ENCODE measurements around the gene TENM4.

The TENM4 gene

GRCh38 chr11:78767027-78767932 is 673.5 kb downstream of the TENM4 start:
- DNase-seq = no peak

GRCh38 chr11:78764946-78765345 is 675.9 kb downstream of the TENM4 start:
- DNase-seq = no peak

DNA sequence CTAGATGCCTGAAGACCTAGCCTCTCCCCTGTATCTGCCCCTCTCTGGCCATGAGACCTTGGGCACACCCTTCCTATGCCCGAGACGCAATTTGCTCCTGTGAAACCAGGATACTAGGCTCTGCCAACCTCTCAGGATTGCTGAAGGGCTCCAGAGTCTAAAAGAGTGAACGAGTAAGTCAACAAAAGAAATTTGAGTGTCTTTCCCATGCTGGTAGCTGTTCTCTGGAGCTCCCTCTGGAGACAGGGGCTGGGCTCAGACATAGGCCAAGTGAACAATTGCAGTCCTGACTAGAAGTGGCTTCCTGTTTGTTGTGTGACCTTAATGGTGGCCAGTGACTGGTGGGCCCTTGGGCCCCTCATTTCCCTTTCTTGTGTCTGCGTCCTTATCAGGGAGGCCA is 677.2 kb downstream of the TENM4 start:
- DNase-seq = no peak

GRCh38 chr11:78762105-78762504 is 678.7 kb downstream of the TENM4 start:
- DNase-seq = no peak

- no peak for DNase-seq
Observed at GRCh38 chr11:78759071-78759470, 681.8 kb downstream of the TENM4 start.

DNA sequence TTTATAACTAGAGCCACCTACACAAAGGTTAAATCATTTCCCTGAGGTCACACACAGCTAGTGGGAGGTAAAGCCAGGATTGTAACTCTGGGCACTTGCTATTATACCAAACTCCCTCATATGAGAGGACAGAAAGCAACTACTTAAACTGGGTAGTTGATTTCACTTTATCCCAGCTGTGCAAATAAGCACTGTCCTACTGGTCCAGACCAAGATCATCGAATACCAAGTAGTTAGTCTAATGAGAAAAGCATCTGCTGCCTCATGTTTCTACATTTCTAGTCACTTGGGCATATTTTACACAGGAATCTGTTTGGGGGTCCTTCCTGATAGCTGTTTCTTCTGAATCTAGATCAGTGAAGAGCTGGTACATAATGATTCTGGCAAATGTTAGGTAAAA is 687.5 kb downstream of the TENM4 start:
- DNase-seq = no peak

DNA sequence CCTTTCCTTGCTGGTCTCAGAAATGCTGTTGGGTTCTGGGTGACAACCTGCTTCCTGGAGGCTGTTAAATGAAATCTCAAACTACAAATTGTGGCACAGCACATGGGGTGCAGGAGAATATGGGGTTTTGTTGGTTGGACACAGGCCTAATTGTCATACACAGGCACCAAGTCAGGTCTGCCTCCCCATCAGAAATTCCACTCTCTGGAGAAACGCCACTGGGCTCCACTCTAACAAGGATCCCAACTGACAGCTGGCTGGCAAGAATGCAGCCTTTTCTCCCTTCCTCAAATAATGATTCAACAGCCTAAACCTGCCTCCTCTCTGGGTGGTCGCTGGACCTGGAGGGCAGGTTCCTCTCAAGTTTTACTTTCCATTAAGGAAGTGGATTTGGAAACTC is 688.3 kb downstream of the TENM4 start:
- no peak for DNase-seq

GRCh38 chr11:78748918-78749690 is 691.7 kb downstream of the TENM4 start:
- no peak for DNase-seq

GRCh38 chr11:78744949-78745348 is 695.9 kb downstream of the TENM4 start:
- no peak for DNase-seq

- no peak for DNase-seq
Observed at GRCh38 chr11:78744202-78744601, 696.6 kb downstream of the TENM4 start.

GRCh38 chr11:78742430-78742829 is 698.4 kb downstream of the TENM4 start:
- no peak for DNase-seq

GRCh38 chr11:78741741-78742140 is 699.1 kb downstream of the TENM4 start:
- no peak for DNase-seq

DNA sequence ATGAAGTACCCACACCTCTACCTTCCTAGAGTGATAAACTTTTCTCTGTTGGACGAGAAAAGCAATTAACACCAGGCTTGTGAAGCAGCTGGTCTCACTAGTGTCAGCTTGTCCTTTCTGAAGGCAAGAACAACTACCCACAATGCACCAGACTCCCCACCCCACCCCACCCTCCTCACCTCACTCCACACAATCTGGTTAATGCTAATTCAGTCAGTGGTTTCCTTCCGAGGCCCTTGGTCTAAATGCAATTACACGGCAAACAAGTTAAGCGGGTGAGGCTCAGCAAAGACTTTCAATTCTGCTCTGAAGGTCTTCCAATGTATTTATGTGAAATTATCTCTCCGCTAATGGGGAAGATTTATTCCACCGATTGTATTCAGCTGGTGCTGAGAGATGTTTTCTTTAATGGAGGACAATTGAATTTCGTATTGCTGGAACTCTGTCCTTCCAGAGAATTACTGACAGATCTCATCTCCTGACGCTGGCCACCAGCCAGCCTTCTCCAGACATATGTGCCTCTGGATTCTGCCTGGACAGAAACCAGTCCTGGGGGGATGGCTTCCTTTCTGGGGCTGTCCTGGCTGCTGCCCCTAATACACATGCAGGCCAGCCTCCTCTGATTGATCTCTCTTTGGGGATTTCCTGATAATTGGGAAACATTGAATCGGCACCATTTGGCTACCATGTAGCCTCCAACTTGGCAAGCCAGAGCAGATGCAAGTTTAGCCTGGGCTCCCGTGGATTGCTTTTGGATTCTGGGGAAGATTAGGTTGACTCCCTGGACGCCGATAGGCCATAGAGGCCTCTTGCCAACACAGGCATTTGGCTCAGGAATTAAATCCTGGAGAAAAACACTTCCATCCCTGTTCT is 700.4 kb downstream of the TENM4 start:
- DNase-seq = no peak

DNA sequence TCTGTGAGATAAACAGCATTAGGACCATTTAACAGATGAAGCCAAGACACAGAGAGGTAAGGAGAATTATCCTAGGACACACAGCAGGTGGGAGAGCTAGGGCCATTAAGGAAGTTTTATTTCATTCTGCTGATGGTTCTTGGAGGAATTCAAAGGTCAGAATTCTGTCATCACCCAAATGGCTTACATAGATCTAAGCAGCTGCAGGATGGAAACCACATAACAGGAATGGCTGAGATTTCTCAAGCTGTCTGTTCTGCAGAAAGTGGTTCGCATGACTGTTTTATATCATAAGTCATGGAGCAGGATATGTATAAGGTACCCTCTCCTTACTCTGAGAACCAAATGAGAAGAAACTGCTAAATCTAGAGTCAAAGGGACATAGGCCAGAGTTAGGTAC is 702.9 kb downstream of the TENM4 start:
- no peak for DNase-seq

DNA sequence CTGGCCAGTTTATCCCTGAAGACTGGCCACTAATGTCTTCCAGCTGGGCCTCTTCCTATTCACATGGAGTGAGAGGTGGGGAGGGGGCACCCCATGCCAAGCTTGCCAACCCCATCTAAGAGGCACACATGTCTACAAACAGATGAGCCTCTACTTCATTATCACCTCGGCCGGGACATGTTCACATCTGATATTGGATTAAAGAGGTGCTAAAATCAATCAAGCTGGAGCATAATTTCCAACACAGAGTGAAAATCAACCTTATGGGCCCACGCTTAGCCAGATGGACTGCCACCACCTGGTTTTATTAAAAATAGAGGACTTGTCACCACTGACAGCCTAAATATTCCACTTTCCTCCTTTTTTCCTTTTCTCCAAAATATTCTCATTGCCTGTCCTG is 703.5 kb downstream of the TENM4 start:
- no peak for DNase-seq

- DNase-seq = no peak
Observed at GRCh38 chr11:78735711-78736110, 705.1 kb downstream of the TENM4 start.

GRCh38 chr11:78733031-78733430 is 707.8 kb downstream of the TENM4 start:
- peak; percentile 4 to 38 for DNase-seq

GRCh38 chr11:78732246-78732645 is 708.6 kb downstream of the TENM4 start:
- no peak for DNase-seq

DNA sequence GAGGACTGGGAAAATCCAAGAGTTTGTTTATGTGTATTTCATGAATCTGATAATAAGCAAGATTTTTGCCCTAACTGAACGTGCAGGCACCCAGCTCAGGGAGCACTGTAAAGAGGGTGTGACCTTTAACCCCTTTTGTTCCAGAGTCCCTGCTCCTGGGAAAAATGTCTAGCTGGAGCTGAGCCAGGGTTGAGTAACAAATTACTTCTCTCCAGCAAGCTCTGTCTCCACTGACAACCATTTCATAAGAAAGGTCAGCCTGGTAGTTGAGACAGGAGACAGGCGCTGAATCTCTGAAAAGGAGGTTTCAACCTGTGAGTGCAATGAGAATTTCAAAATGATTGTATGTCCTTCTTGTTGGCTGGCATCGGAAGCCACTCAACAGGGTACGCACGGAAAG is 709.8 kb downstream of the TENM4 start:
- DNase-seq = no peak

- DNase-seq = no peak
Observed at GRCh38 chr11:78730267-78730824, 710.5 kb downstream of the TENM4 start.

- DNase-seq = peak; percentile 36 to 48
Observed at GRCh38 chr11:78727816-78728215, 713.0 kb downstream of the TENM4 start.

DNA sequence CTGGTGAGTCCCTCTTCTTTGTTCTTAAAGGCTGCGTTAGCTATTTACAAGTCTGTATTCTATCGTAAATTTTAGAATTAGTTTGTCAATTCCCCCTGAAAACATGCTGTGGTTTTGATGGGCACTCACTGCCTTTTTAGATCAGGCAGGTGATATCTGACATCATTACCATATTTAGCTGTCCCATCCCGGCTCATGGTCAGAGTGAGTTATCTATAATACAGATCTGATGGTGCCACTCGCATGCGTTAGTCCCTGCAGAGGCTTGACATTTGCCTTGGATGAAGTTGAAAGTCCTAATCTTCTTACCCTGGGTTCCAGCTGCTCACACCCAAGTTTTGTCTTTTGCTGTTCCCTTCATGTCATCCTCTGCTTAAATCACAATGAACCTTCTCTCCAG is 715.6 kb downstream of the TENM4 start:
- no peak for DNase-seq

DNA sequence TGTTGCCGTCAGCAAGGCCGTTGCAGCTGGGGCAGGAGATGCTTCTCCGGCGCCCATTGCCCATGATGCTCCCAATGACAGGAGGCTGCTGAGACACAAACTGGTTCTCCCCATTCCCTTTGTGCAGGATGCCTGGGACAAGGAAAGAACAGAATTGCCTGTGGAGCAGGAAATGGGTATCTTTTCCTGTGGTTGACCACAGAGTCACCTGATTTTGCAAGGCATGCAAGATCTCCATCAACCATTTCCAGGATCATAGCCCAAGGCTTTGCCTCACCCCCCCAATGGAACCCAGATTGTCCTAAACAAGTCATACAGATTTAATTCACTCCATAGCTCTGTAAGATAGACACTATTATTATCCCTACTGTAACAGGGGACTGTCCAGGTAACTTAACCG is 718.0 kb downstream of the TENM4 start:
- DNase-seq = no peak

Data from inflammatory macrophage treated with lipopolysaccharide for 1 hour (primary cell).